ENCODE results near the gene LMNA. TPM values are rescaled to one million over a fixed set of nuclear protein-coding genes. Genes with fewer than 3 reads are reported as not detected.
"Not testable (repeated sequence)": the region's sequence is repeated elsewhere in the genome, so short reads cannot be mapped to it uniquely, and the experiment has no call there.

LMNA gene
- total RNA-seq, 1 donor from 2014 or later, result 1,011 TPM

GRCh38 chr1:156104065-156104810, 10.3 kb upstream of the LMNA start:
- peak; percentile 86 for DNase-seq (ENCODE audit: low read depth, low spot score)

- no peak for DNase-seq (ENCODE audit: low read depth, low spot score)
These were observed 9.4 kb upstream of the LMNA start for GRCh38 chr1:156104861-156105832.

- DNase-seq (ENCODE audit: low read depth, low spot score), result no peak
These were observed 7.7 kb upstream of the LMNA start for GRCh38 chr1:156106624-156107488.

GRCh38 chr1:156108057-156108456, 6.5 kb upstream of the LMNA start:
- DNase-seq (ENCODE audit: low read depth, low spot score), result no peak

GRCh38 chr1:156108664-156109241, 5.8 kb upstream of the LMNA start:
- DNase-seq (ENCODE audit: low read depth, low spot score), result no peak

- no peak for DNase-seq (ENCODE audit: low read depth, low spot score)
These were observed 4.3 kb upstream of the LMNA start for GRCh38 chr1:156110252-156110651.

- no peak for DNase-seq (ENCODE audit: low read depth, low spot score)
These were observed 3.1 kb upstream of the LMNA start for GRCh38 chr1:156111355-156111962.

GRCh38 chr1:156112276-156113137, 2.0 kb upstream of the LMNA start:
- DNase-seq (ENCODE audit: low read depth, low spot score), result no peak

- no peak for DNase-seq (ENCODE audit: low read depth, low spot score)
These were observed 1.1 kb upstream of the LMNA start for GRCh38 chr1:156113282-156113950.

GRCh38 chr1:156114919-156115513, 505 bp downstream of the LMNA start:
- no peak for DNase-seq (ENCODE audit: low read depth, low spot score)

GRCh38 chr1:156115514-156116374, 1.2 kb downstream of the LMNA start:
- DNase-seq (ENCODE audit: low read depth, low spot score), result no peak

GRCh38 chr1:156116731-156117130, 2.2 kb downstream of the LMNA start:
- DNase-seq (ENCODE audit: low read depth, low spot score), result not testable (repeated sequence)

- DNase-seq (ENCODE audit: low read depth, low spot score), result no peak
These were observed 3.1 kb downstream of the LMNA start for GRCh38 chr1:156117414-156118176.

- no peak for DNase-seq (ENCODE audit: low read depth, low spot score)
These were observed 3.8 kb downstream of the LMNA start for GRCh38 chr1:156118177-156118868.

GRCh38 chr1:156119503-156120209, 5.1 kb downstream of the LMNA start:
- no peak for DNase-seq (ENCODE audit: low read depth, low spot score)

GRCh38 chr1:156120318-156120717, 5.8 kb downstream of the LMNA start:
- DNase-seq (ENCODE audit: low read depth, low spot score), result no peak

All from pulmonary artery endothelial cell (primary cell).